ENCODE results near the gene ZEB2. TPM values are rescaled to one million over a fixed set of nuclear protein-coding genes. Genes with fewer than 3 reads are reported as not detected.

The ZEB2 gene
- total RNA-seq, 1 donor from 2014 or later, result 0.26 TPM

GRCh38 chr2:144514616-144515091, 5.3 kb downstream of the ZEB2 start:
- DNase-seq (ENCODE audit: low read depth), result no peak

GRCh38 chr2:144513388-144514101, 6.4 kb downstream of the ZEB2 start:
- Histone ChIP-seq H3K36me3 (ENCODE audit: control insufficient read depth, insufficient read depth, low read length) (no peaks in the 10 kb centered on the region), H3K27me3 (ENCODE audit: control insufficient read depth, insufficient read depth, low read length) (peaks cover 65% of the 10 kb centered on the region), H3K4me3 (ENCODE audit: low read depth, low read length) (no peak overlapping the region)
- DNase-seq (ENCODE audit: low read depth) (no peak), FAIRE-seq (no peak)
- TF ChIP-seq, protein P1, sequence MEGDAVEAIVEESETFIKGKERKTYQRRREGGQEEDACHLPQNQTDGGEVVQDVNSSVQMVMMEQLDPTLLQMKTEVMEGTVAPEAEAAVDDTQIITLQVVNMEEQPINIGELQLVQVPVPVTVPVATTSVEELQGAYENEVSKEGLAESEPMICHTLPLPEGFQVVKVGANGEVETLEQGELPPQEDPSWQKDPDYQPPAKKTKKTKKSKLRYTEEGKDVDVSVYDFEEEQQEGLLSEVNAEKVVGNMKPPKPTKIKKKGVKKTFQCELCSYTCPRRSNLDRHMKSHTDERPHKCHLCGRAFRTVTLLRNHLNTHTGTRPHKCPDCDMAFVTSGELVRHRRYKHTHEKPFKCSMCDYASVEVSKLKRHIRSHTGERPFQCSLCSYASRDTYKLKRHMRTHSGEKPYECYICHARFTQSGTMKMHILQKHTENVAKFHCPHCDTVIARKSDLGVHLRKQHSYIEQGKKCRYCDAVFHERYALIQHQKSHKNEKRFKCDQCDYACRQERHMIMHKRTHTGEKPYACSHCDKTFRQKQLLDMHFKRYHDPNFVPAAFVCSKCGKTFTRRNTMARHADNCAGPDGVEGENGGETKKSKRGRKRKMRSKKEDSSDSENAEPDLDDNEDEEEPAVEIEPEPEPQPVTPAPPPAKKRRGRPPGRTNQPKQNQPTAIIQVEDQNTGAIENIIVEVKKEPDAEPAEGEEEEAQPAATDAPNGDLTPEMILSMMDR (IDR thresholded peaks at IDR 0.05; ENCODE audit: insufficient read depth, low read length, severe bottlenecking), result no peak

More at GRCh38 chr2:144514616-144515091, 5.3 kb downstream of the ZEB2 start:
- Histone ChIP-seq H3K36me3 (ENCODE audit: control insufficient read depth, insufficient read depth, low read length) (no peaks in the 10 kb centered on the region), H3K27me3 (ENCODE audit: control insufficient read depth, insufficient read depth, low read length) (peaks cover 70% of the 10 kb centered on the region), H3K4me3 (ENCODE audit: low read depth, low read length) (no peak overlapping the region)
- TF ChIP-seq, protein P1 (IDR thresholded peaks at IDR 0.05; ENCODE audit: insufficient read depth, low read length, severe bottlenecking), result no peak
- no peak for FAIRE-seq

DNA sequence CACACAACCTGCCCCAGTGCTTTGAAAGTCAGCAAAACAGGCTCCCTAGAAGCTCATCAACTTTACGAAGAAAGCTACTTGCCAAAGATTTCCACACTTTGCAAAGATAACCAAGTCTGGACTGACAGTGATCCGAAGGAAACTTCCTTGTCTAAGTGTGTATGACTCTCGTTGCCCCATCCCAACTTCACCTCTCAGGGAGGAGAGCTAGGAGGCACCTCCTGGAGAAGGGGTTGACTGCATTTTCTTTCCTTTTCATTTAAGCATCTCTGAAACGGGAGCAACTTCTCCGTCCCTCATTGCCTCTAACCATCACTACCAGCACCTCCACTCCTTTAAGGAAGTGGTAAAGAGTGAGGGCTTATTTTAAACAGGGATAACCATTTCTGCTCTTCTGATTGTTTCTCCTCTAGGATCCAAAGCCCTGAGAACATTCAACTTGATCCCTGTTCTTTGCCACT, 7.0 kb downstream of the ZEB2 start:
- no peaks in the 10 kb centered on the region for H3K36me3 ChIP-seq (ENCODE audit: control insufficient read depth, insufficient read depth, low read length)
- H3K27me3 ChIP-seq (ENCODE audit: control insufficient read depth, insufficient read depth, low read length), result peaks cover 64% of the 10 kb centered on the region
- FAIRE-seq (no peak), DNase-seq (ENCODE audit: low read depth) (no peak)
- H3K4me3 ChIP-seq (ENCODE audit: low read depth, low read length), result no peak overlapping the region
- TF ChIP-seq, protein P1 (IDR thresholded peaks at IDR 0.05; ENCODE audit: insufficient read depth, low read length, severe bottlenecking), result no peak

GRCh38 chr2:144512470-144512869, 7.4 kb downstream of the ZEB2 start:
- Histone ChIP-seq H3K36me3 (ENCODE audit: control insufficient read depth, insufficient read depth, low read length) (no peaks in the 10 kb centered on the region), H3K4me3 (ENCODE audit: low read depth, low read length) (no peak overlapping the region), H3K27me3 (ENCODE audit: control insufficient read depth, insufficient read depth, low read length) (peaks cover 63% of the 10 kb centered on the region)
- TF ChIP-seq, protein P1 (IDR thresholded peaks at IDR 0.05; ENCODE audit: insufficient read depth, low read length, severe bottlenecking), result no peak
- DNase-seq (ENCODE audit: low read depth) (no peak), FAIRE-seq (no peak)

DNA sequence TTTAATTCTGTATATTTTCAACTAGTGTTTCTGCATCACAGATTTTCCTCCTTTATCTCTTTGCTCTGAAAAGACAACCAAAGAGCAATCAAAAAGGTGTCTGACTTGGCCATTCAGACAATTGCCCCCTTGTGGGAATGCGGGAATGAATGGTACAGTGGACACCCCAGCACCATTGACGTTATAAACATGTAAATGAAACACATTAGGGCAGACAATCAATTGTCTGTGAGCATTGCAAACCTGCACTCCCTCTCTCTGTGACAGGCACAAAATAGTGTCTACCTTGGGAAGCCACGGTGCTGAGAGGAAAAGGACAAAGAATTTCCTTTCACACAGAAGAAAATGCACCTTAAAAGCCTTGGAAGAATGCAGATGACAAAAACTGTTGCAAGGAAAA, 8.0 kb downstream of the ZEB2 start:
- DNase-seq (ENCODE audit: low read depth) (no peak), FAIRE-seq (no peak)
- peaks cover 61% of the 10 kb centered on the region for H3K27me3 ChIP-seq (ENCODE audit: control insufficient read depth, insufficient read depth, low read length)
- TF ChIP-seq, protein P1 (IDR thresholded peaks at IDR 0.05; ENCODE audit: insufficient read depth, low read length, severe bottlenecking), result no peak
- no peaks in the 10 kb centered on the region for H3K36me3 ChIP-seq (ENCODE audit: control insufficient read depth, insufficient read depth, low read length)
- H3K4me3 ChIP-seq (ENCODE audit: low read depth, low read length), result no peak overlapping the region

Measured in bronchial epithelial cell (primary cell).